A549 (cell line): ENCODE data around the gene NKD1.

Experiments used
- MAFK ChIP-seq: fragments of 450-650 bp; IDR thresholded peaks from 2 replicates; pipeline ENCODE4 v1.6.1; 2014; ENCODE audit not compliant: partially characterized antibody
- NR3C1 ChIP-seq: fragments of >200 bp; sonication (Bioruptor Twin); formaldehyde crosslinking; IDR thresholded peaks from 3 replicates; pipeline ENCODE4 v1.6.1; 2017
- TF ChIP-seq, protein P1 (sequence below): fragments of >200 bp; sonication (Bioruptor Twin); formaldehyde crosslinking; IDR thresholded peaks from 3 replicates; pipeline ENCODE4 v1.5.1; 2016

DNA sequence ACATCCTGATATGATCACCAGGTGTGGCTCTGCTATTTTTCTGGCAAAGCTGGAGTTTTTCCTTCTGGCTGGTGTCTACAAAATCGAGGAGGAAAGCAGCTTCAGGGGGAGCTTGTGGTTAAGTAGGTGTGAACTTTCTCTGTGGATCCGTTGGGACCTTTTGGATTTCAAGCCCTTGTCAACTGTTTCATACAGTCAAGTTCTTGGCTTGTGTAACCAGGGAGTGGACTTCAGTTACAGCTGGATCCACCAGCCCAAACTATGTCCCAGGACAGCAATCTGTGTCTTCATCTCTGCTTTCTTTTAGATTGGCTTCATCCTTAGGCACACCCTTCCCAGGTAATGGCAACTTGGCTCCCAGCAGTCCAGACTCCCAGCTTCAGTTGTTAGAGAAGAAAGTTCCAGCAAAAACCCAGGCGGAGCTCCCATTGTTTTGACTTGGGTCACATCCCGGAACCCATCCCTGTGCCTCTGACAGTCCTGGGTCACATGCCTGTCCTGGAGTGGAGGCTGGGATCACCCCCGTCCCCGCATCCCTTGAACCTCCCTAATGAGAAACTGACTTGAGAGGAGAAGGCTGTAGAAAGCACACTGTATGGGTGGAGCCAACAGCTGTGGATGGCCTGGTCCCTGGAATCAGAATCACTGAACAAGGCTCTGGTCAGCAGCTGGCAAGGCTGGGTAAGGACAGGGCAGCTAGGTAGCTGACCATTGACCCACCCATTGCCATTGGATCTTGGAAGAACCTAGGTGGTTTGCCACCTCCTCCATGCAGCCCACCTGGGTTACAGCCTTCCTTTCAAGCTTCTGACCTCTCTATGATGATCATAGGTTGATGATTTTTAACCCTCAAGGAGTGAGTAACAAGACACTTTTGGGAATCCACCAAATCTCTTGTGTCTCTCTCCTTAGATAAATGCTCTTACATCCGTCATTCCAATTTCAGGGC lies 18.1 kb downstream of the NKD1 start:
- TF ChIP-seq NR3C1: no peak
- no peak for TF ChIP-seq MAFK
- TF ChIP-seq, protein P1, sequence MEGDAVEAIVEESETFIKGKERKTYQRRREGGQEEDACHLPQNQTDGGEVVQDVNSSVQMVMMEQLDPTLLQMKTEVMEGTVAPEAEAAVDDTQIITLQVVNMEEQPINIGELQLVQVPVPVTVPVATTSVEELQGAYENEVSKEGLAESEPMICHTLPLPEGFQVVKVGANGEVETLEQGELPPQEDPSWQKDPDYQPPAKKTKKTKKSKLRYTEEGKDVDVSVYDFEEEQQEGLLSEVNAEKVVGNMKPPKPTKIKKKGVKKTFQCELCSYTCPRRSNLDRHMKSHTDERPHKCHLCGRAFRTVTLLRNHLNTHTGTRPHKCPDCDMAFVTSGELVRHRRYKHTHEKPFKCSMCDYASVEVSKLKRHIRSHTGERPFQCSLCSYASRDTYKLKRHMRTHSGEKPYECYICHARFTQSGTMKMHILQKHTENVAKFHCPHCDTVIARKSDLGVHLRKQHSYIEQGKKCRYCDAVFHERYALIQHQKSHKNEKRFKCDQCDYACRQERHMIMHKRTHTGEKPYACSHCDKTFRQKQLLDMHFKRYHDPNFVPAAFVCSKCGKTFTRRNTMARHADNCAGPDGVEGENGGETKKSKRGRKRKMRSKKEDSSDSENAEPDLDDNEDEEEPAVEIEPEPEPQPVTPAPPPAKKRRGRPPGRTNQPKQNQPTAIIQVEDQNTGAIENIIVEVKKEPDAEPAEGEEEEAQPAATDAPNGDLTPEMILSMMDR: no peak
